ENCODE results near the gene PTGES2. TPM values are rescaled to one million over a fixed set of nuclear protein-coding genes. Genes with fewer than 3 reads are reported as not detected.

PTGES2 gene
- total and polyA plus RNA-seq, 8 donors, result 47.2 to 570 (median 74.9) TPM

DNA sequence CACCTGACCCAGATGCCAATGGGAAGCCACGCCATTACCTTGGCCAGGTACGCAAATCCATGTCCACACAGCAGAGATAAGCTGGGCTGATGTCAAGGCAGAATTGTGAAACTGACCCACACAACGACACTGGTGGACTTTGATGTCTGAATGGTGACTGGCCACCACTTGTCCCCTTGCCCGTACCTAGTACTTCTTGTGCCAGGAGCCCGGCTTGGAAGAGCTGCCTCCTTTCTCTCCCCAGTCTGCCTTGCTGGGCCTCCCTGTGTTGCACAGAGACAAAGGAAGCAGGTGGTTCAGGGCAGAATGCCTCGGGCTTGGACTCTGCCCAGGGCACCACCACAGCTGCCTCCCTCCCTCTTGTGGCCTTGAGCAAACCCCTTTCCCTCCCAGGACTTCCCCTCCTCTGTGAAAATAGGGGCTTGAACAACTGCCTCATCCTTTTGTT, 23.3 kb downstream of the PTGES2 start:
- Histone ChIP-seq H3K36me3 (peaks cover 78 to 85% (median 83%) of the 10 kb centered on the region in 4 donors), H3K27ac (peak overlapping the region; percentile 69 to 97 (median 93)), H3K27me3 (no peaks in the 10 kb centered on the region), H3K9me3 (no peaks in the 10 kb centered on the region), H3K4me3 (peak overlapping the region in 1 of 4 donors; percentile 1), H3K4me1 (peaks cover 52 to 91% (median 81%) of the 10 kb centered on the region in 4 donors)
- intact Hi-C loops (cut with DNase I; ENCODE audit: low total_unique reads), result no loop called here
- 30 to 59% (median 38%) methylated on average over 6 of the region's 6 CpGs for WGBS, 5 donors
- TF ChIP-seq EP300 (IDR thresholded peaks at IDR 0.05), result no peak
- TF ChIP-seq POLR2AphosphoS5 (IDR thresholded peaks at IDR 0.05), result peak in 2 of 3 donors; percentile 78 to 79
- DNase-seq, result peak; percentile 82 to 87

DNA sequence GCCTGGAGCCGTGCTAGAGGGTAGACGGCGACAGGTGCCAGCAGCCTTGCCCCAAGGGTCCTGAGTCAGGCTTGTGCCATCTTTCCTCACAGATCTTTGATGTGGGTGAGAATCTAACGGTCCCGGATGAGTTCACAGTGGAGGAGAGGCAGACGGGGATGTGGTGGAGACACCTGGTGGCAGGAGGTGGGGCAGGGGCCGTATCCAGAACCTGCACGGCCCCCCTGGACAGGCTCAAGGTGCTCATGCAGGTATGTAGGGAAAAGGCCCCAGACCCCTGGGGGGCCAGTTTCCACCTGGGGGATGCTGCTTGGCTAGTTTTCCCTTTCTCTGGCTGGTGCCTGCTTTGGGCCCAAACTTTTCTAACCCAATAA, 24.0 kb downstream of the PTGES2 start:
- Histone ChIP-seq H3K36me3 (peaks cover 72 to 79% (median 77%) of the 10 kb centered on the region in 4 donors), H3K4me3 (peak overlapping the region in 1 of 4 donors; percentile 1), H3K27ac (peak overlapping the region; percentile 69 to 97 (median 93)), H3K9me3 (no peaks in the 10 kb centered on the region), H3K4me1 (peaks cover 49 to 94% (median 80%) of the 10 kb centered on the region in 4 donors), H3K27me3 (no peaks in the 10 kb centered on the region)
- 43 to 72% (median 51%) methylated on average over 8 of the region's 8 CpGs for WGBS, 5 donors
- DNase-seq, result no peak
- TF ChIP-seq POLR2A (IDR thresholded peaks at IDR 0.05) (no peak), EP300 (IDR thresholded peaks at IDR 0.05) (no peak), POLR2AphosphoS5 (IDR thresholded peaks at IDR 0.05) (no peak)
- TF ChIP-seq, protein P1, sequence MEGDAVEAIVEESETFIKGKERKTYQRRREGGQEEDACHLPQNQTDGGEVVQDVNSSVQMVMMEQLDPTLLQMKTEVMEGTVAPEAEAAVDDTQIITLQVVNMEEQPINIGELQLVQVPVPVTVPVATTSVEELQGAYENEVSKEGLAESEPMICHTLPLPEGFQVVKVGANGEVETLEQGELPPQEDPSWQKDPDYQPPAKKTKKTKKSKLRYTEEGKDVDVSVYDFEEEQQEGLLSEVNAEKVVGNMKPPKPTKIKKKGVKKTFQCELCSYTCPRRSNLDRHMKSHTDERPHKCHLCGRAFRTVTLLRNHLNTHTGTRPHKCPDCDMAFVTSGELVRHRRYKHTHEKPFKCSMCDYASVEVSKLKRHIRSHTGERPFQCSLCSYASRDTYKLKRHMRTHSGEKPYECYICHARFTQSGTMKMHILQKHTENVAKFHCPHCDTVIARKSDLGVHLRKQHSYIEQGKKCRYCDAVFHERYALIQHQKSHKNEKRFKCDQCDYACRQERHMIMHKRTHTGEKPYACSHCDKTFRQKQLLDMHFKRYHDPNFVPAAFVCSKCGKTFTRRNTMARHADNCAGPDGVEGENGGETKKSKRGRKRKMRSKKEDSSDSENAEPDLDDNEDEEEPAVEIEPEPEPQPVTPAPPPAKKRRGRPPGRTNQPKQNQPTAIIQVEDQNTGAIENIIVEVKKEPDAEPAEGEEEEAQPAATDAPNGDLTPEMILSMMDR (IDR thresholded peaks at IDR 0.05), result peak in 1 of 7 experiments; percentile 20
- intact Hi-C loops (cut with DNase I; ENCODE audit: low total_unique reads), result no loop called here

DNA sequence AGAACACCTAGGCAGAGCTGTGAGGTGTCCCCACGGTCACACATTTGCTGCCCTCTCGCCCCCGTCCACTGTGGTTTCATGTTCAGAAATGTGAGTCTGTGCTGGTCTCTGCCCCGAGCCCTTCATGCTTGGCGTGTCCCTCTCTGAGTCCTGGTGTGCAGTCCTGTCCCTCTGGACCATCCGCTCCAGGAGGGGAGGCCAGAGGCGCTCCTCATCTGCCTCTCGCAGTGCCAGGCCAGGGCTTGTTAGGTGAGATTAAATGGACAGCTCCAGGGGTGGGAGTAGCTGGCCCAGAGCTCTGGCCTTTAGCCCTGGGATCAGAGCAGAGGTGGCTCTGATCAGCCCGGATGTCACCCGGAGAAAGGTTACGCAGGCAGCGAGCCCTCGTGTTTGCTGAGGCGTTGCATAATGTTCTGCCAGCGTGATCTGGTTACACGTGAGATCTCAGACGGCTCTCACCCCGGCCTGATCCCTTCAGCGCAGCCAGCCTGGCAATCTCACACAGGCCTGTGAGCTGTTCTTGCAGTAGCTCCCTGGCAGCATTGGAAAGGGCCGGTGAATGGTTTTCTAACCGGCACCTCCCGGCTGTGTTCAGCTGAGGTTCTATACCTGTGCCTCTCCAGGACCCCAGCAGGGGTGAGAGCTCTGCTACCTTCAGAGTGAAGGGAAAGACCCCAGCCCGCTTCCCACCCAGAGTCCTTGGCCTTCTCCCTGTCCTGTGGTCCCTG, 24.5 kb downstream of the PTGES2 start:
- Histone ChIP-seq H3K4me3 (peak overlapping the region in 1 of 4 donors; percentile 1), H3K36me3 (peaks cover 66 to 74% (median 72%) of the 10 kb centered on the region in 4 donors), H3K27ac (peak overlapping the region; percentile 69 to 97 (median 93)), H3K4me1 (peaks cover 50 to 90% (median 81%) of the 10 kb centered on the region in 4 donors), H3K9me3 (no peaks in the 10 kb centered on the region), H3K27me3 (no peaks in the 10 kb centered on the region)
- peak in 1 of 2 donors; percentile 90 for DNase-seq
- intact Hi-C loops (cut with DNase I; ENCODE audit: low total_unique reads), result no loop called here
- 48 to 75% (median 52%) methylated on average over 16 to 23 of the region's 23 CpGs for WGBS, 5 donors
- TF ChIP-seq POLR2AphosphoS5 (IDR thresholded peaks at IDR 0.05), result peak in 2 of 3 donors; percentile 60 to 73
- TF ChIP-seq, protein P1 (IDR thresholded peaks at IDR 0.05), result no peak

DNA sequence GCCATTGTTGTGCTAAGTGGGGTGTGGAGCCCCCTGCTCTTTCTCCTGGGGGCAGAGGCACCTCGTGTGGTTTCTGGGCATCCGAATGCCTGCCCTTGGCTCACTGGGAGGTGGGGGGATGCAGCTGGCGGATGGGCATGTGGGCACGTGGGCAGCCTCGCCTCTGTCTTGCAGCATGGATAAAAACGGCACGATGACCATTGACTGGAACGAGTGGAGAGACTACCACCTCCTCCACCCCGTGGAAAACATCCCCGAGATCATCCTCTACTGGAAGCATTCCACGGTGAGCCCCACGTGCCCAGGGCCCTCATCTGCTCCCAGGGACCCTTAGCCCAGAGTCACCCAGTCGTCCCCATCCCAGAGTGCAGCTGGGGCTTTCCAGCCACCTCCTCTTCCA, 25.3 kb downstream of the PTGES2 start:
- Histone ChIP-seq H3K9me3 (no peaks in the 10 kb centered on the region), H3K4me1 (peaks cover 58 to 98% (median 83%) of the 10 kb centered on the region in 4 donors), H3K4me3 (peak overlapping the region in 1 of 4 donors; percentile 50), H3K27ac (peak overlapping the region; percentile 69 to 97 (median 93)), H3K36me3 (peaks cover 58 to 65% (median 63%) of the 10 kb centered on the region in 4 donors), H3K27me3 (no peaks in the 10 kb centered on the region)
- WGBS, 5 donors, result 84 to 88% (median 86%) methylated on average over 12 to 13 of the region's 13 CpGs
- intact Hi-C loops (cut with DNase I; ENCODE audit: low total_unique reads), result no loop called here
- DNase-seq, result no peak
- TF ChIP-seq, protein P1 (IDR thresholded peaks at IDR 0.05), result no peak

DNA sequence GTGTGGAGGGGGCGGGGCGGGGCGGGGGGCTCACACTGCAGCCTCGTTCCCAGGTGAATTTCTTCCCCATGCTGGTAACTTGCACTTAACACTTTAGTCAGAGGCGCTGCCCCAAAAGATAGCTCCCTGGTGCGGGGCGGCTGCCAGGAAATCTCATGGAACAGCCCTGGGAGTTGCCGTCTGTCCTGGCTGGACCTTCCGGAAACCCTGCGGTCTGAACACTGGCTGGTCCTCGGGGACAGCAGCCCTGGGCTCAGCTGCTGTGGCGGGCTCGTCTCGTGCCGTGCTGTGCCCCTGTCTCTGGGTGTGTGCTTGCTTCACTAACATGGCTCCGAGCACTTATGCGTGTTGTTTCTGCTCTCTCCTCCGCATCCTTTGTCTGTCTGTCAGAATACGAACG, 25.8 kb downstream of the PTGES2 start:
- H3K9me3 ChIP-seq, result no peaks in the 10 kb centered on the region
- intact Hi-C loops (cut with DNase I; ENCODE audit: low total_unique reads), result no loop called here
- peak overlapping the region in 4 of 5 donors; percentile 91 to 97 (median 94) for H3K27ac ChIP-seq
- WGBS, 5 donors, result 61 to 73% (median 70%) methylated on average over 20 of the region's 20 CpGs
- peaks cover 59 to 98% (median 84%) of the 10 kb centered on the region in 4 donors for H3K4me1 ChIP-seq
- H3K4me3 ChIP-seq, result peak overlapping the region in 2 of 4 donors; percentile 50 to 66
- H3K36me3 ChIP-seq, result peaks cover 53 to 60% (median 58%) of the 10 kb centered on the region in 4 donors
- no peaks in the 10 kb centered on the region for H3K27me3 ChIP-seq
- TF ChIP-seq POLR2AphosphoS5 (IDR thresholded peaks at IDR 0.05), result peak in 2 of 3 donors; percentile 28 to 30
- TF ChIP-seq EP300 (IDR thresholded peaks at IDR 0.05), result no peak
- TF ChIP-seq, protein P1 (IDR thresholded peaks at IDR 0.05), result no peak
- DNase-seq, result peak in 1 of 2 donors; percentile 65
